Thoracic aorta (tissue), 2 donors: ENCODE measurements around the gene SULT1B1. TPM values are rescaled to one million over a fixed set of nuclear protein-coding genes. Genes with fewer than 3 reads are reported as not detected.

ENCODE experiments used
- ATAC-seq: fragments of 150-250 bp; one replicate; pipeline ENCODE4 v1.8.0; 2017; ENCODE audit warnings: low read depth; ENCODE audit not compliant: insufficient number of reproducible peaks, low FRiP score
- DNase-seq: peaks from one replicate; pipeline ENCODE4 v3.0.0-alpha.2; 2020; ENCODE audit warnings: low spot score
- H3K27ac ChIP-seq, 2 donors: fragments of 200-600 bp; sonication (generic); 1 replicate in 1 of 2; 2 replicates in 1 of 2; pipeline ENCODE4 v1.5.1; 2016; ENCODE audit warnings: mild to moderate bottlenecking in 2 of 2, moderate library complexity in 2 of 2
- H3K27me3 ChIP-seq: fragments of 200-600 bp; sonication (generic); replicated peaks from 2 replicates; pipeline ENCODE4 v1.6.0; 2016; ENCODE audit warnings: mild to moderate bottlenecking; ENCODE audit not compliant: insufficient read depth
- H3K36me3 ChIP-seq: fragments of 200-600 bp; sonication (generic); one replicate; pipeline ENCODE4 v1.5.1; 2016
- H3K4me1 ChIP-seq, 2 donors: fragments of 200-600 bp; sonication (generic); 1 replicate in 1 of 2; 2 replicates in 1 of 2; pipeline versions ENCODE4 v1.5.1 to v1.6.0; 2016; ENCODE audit warnings: low read depth in 2 of 2, mild to moderate bottlenecking in 1 of 2; ENCODE audit not compliant: control insufficient read depth in 1 of 2
- H3K4me3 ChIP-seq: fragments of 200-600 bp; sonication (generic); 2 replicates; pipeline ENCODE4 v1.5.1; 2016; ENCODE audit warnings: mild to moderate bottlenecking
- H3K9me3 ChIP-seq: fragments of 200-600 bp; sonication (generic); 2 replicates; pipeline ENCODE4 v1.5.1; 2016
- total RNA-seq, 2 donors: library from RNA; depleted of rRNA; stranded (reverse); fragments of >200 nt; gene quantifications; one replicate each; pipeline versions ENCODE4 v1.1.0 to v1.2.3, GENCODE V29; 2016
- TF ChIP-seq, protein P1 (sequence below): fragments of 200-600 bp; sonication (generic); IDR thresholded peaks from one replicate; pipeline ENCODE4 v1.5.1; 2019; ENCODE audit warnings: antibody characterized with exemption

SULT1B1 gene
- total RNA-seq, 2 donors from 2014 or later = 0.41 to 2.9 TPM

DNA sequence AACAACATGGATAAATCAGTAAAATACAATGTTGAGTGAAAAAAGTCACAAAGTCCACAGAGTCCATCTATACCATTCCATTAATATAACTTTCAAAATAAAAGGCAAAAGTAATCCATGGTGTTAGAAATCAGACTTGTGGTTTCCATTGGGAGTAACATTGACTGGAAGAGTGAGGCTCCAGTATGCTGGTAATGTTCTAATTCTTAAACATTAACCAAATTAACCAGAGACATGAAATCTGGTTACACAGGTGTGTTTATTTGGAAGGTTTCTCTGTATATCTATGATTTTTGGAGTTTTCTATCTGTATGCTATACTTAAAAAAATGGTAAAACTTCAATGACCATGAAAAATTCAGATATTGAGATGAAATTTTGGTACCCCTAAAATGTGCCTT is 42.6 kb downstream of the SULT1B1 start:
- Histone ChIP-seq H3K36me3 (no peaks in the 10 kb centered on the region), H3K9me3 (no peaks in the 10 kb centered on the region), H3K4me1 (no peaks in the 10 kb centered on the region), H3K4me3 (no peak overlapping the region), H3K27me3 (no peaks in the 10 kb centered on the region), H3K27ac (no peak overlapping the region)
- DNase-seq (no peak), ATAC-seq (no peak)
- TF ChIP-seq, protein P1, sequence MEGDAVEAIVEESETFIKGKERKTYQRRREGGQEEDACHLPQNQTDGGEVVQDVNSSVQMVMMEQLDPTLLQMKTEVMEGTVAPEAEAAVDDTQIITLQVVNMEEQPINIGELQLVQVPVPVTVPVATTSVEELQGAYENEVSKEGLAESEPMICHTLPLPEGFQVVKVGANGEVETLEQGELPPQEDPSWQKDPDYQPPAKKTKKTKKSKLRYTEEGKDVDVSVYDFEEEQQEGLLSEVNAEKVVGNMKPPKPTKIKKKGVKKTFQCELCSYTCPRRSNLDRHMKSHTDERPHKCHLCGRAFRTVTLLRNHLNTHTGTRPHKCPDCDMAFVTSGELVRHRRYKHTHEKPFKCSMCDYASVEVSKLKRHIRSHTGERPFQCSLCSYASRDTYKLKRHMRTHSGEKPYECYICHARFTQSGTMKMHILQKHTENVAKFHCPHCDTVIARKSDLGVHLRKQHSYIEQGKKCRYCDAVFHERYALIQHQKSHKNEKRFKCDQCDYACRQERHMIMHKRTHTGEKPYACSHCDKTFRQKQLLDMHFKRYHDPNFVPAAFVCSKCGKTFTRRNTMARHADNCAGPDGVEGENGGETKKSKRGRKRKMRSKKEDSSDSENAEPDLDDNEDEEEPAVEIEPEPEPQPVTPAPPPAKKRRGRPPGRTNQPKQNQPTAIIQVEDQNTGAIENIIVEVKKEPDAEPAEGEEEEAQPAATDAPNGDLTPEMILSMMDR = no peak

DNA sequence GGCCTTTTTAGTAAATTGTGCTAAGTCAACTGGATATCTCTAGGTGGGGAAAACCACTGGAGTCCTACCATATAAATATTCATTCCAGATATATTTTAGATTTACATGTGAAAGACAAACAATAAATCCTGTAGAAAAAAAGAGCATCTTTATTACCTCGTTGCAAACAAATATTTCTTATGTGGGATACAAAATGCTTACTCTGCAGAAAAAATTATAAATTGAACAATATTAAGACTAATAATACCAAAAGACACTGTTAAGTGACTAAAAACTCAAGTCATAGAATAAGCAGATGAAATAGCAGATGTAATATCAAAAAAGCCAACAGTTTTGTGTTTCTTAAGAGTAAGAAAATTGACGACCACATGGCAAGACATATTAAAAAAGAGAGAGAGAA is 43.8 kb downstream of the SULT1B1 start:
- Histone ChIP-seq H3K4me1 (no peaks in the 10 kb centered on the region), H3K27me3 (no peaks in the 10 kb centered on the region), H3K9me3 (no peaks in the 10 kb centered on the region), H3K36me3 (no peaks in the 10 kb centered on the region), H3K4me3 (no peak overlapping the region), H3K27ac (no peak overlapping the region)
- ATAC-seq = no peak
- no peak for DNase-seq
- TF ChIP-seq, protein P1 = no peak

DNA sequence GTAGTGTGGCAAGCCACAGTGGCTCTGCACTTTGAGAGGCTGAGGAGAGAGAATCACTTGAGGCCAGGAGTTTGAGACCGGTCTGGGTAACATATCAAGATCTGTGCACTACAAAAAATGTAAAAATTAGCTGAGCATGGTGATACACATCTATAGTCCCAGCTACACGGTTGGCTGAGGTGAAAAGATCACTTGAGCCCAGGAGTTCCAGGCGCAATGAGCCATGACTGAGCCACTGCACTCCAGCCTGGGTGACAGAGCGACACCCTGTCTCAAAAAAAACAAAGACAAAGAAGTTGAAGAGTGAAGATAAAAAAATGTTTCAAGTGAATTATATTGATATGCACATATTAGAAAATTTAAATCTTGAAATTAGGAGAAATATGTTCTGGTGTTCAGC is 46.3 kb downstream of the SULT1B1 start:
- TF ChIP-seq, protein P1 = no peak
- ATAC-seq = no peak
- no peaks in the 10 kb centered on the region for H3K36me3 ChIP-seq

DNA sequence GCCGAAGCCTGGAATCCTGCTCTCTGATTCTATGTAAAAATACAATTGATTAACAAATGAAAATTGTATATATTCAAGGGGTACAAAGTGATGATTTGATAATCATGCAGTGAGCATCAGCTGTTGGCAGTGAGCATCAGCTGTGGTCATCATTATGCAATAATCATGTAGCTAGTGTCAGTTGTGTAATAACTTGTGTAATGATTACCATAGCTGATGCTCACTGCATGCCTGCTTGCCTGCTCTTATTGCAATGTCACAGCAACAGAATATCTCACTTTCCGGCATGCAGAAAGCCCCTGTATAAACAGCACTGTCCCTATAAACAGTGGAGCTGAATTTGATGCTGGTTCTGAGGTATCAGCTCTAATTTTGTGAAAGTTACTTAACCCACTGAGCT is 46.8 kb downstream of the SULT1B1 start:
- no peak overlapping the region for H3K4me3 ChIP-seq
- no peak overlapping the region for H3K27ac ChIP-seq
- no peak for ATAC-seq
- no peaks in the 10 kb centered on the region for H3K27me3 ChIP-seq
- H3K9me3 ChIP-seq = no peaks in the 10 kb centered on the region
- no peaks in the 10 kb centered on the region for H3K36me3 ChIP-seq
- DNase-seq = no peak
- no peaks in the 10 kb centered on the region for H3K4me1 ChIP-seq
- TF ChIP-seq, protein P1 = no peak

More for the DNA sequence above, 46.3 kb downstream of the SULT1B1 start:
- H3K9me3 ChIP-seq = no peaks in the 10 kb centered on the region
- DNase-seq = no peak
- no peak overlapping the region for H3K4me3 ChIP-seq
- no peaks in the 10 kb centered on the region for H3K4me1 ChIP-seq
- H3K27ac ChIP-seq = no peak overlapping the region
- no peaks in the 10 kb centered on the region for H3K27me3 ChIP-seq

DNA sequence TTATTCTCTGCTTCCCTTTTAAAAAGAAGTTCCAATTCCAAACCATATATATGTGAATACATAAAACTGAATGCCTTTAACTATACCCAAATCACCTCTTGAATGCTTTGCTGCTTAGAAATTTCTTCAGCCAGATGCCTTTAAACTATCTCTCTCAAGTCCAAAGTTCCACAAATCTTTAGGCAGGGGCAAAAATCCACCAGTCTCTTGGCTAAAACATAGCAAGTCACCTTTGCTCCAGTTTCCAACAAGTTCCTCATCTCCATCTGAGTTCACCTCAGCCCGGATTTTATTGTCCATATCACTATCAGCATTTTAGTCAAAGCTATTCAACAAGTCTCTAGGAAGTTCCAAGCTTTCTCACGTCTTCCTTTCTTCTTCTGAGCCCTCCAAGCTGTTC is 49.8 kb downstream of the SULT1B1 start:
- ATAC-seq = no peak
- Histone ChIP-seq H3K9me3 (no peaks in the 10 kb centered on the region), H3K27me3 (no peaks in the 10 kb centered on the region), H3K4me3 (no peak overlapping the region), H3K27ac (no peak overlapping the region), H3K4me1 (no peaks in the 10 kb centered on the region), H3K36me3 (no peaks in the 10 kb centered on the region)
- TF ChIP-seq, protein P1 = no peak
- no peak for DNase-seq
